Right renal cortex interstitium (tissue), 3 donors: ENCODE results near the gene TTLL11. TPM values are rescaled to one million over a fixed set of nuclear protein-coding genes. Genes with fewer than 3 reads are reported as not detected.

Experiments
- DNase-seq, 3 donors: peaks; one replicate each; pipeline ENCODE4 v3.0.0-alpha.2; 2013; ENCODE audit warnings: low read depth in 3 of 3, low spot score in 2 of 3
- polyA plus RNA-seq, 3 donors: library from polyadenylated mRNA; unstranded; fragments of 120-200 nt; gene quantifications; one replicate each; pipeline ENCODE4 v1.2.1, GENCODE V29; 2013; ENCODE audit not compliant: insufficient read length in 3 of 3

Gene TTLL11
- polyA plus RNA-seq, 3 donors: 6.0 to 6.7 (median 6.2) TPM

DNA sequence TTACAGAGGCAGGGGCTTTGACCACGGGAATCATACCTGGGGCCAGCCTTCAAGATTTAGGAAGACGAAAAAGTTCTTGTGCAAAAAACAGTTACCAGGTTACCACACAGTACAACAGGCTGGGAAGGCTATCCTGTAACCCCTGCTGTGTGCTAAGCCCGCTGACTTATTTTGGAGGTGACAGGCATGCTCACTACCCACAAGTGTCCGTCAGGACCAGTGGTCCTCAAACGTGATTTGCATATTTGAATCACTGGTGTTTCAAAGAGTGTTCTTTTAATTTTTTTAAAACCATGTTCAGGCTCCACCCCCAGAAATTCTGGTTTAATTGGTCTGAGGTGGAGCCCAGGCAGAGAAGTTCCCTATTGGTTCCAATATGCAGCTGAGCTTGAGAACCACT lies 146.6 kb downstream of the TTLL11 start:
- DNase-seq: no peak

DNA sequence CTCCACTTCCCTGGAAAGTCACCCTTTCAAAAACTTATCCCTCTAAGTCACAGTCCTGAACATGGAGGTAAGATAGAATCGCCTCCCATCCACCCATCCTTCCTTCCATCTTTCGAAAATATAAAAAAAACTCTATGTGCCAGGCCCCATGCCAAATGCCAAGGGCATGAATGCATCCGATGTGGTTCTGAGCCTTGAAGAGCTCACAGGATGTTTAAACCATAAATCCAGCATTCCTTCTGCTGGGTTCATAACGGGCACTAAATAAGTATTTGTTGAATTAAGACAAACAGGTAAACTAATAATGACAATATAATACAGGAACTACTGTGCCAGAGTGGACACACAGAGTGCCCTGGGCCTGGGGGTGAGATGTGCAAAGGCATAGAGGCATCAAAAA lies 147.3 kb downstream of the TTLL11 start:
- no peak for DNase-seq

DNA sequence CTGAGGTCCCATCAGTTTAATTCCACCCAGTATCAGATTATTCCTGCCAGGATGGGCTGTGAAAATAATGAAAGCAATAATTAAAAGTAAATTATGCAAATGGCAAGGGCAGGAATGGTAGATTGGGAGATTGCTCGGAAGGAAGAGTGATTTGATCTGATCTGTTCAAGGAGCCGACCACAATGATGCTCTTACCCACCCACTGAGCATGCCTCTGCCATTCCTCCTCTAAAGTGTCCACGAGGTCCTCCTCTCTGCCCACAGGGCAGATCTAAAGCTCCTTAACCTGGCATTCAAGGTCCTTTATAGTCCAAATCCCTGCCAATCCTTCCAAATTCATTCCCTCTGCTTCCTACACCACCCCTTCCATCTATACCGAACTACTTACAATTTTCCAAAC lies 147.8 kb downstream of the TTLL11 start:
- DNase-seq: no peak

DNA sequence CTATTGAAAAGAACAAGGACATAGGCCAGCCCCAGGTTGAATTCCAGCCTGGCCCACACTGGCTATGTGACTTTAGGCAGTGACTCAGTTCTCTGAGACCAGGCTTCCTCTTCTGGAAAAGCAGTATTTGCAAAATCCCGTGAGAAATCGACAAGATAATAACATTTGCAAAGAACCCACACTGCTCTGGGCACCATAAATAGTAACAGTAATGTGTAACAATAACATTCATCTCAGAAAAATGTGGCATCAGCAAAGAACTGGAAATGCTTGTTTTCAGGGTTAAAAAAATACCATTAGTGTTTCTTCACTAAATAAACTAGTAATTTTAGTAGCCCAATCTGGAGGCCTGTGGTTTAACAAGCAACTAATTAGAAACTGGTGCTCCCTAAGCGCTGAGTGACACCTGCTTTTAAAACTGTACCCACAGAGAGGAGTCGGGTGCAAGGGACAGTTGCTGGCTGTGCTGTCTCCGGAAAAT lies 148.4 kb downstream of the TTLL11 start:
- no peak for DNase-seq

DNA sequence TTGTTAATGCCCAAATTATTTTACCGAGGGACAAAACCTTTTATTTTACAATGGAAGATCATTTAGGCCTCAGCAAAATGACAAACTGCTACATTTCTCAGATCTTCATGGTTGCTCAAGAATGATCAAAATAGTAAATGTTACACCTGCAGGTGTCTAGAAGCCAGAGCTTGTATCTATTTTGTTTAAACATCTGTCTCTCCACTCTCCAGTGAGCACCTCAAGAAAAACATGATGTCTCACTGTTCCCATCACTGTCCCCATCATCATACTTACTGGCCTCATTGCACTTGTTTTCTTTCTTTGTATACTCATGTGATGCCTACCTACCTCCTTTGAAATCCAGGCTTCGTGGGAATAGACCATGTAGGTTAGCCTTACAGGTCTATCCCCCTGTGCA lies 149.6 kb downstream of the TTLL11 start:
- no peak for DNase-seq

DNA sequence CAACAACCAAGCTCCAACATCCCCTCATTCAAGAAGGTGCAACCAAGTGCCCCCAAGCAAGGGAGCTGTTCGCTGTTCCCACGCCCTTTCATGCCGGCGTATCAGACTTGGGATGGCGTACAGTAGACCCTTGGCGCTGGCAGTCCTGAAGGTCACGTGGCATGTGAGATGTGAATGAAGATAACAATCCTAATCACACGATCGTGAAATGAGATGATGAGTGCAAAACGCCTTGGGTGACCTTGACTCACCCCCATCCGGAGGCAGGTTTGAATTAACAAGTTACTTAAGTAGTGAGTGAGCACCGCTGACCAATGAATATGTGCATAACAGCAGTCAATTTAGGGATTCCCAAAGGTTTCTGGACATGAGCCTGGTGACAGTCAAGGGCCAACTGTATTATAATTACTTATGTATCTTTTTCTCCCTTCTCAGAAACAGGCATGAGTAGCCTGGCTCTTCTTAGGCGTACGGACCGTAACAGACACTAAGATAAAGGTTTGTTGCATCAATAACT lies 150.2 kb downstream of the TTLL11 start:
- no peak for DNase-seq

DNA sequence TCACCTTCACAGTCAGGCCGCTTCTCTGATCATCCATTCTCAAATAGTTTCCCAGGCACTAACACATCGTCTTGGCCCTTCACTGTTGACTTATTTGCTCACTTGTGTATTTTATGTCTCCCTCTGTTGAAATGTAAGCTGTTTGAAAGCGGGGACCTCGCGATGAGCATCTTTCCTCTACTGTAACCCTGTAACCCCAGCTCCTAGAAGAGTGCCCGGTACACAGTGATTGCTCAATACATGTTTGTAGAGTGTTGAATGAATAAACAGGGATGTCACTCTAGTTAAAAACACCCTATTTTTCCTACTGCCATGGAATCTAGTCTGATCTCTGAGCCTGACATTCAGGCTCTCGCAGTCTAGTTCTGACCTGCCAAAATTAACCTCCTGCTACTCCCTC lies 150.8 kb downstream of the TTLL11 start:
- no peak for DNase-seq

DNA sequence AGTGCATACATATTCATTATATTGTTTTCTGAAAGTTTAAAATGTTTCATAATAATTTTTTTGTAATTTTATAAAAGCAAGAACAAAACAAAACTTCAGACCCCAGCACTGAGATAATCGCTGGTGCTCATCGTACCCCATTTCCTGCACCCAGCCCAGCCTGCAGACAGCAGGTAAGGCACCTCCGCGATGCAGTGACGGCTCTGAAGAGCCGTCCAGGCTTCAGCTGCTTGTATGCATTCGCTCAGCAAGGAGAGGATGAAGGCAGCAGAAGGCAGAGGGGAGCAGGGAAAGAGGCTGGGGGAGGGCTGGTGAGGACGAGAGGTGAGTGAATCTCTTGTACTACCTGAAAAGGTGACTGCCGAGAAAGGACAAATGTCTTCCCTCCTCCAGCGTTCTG lies 153.5 kb downstream of the TTLL11 start:
- DNase-seq: no peak

DNA sequence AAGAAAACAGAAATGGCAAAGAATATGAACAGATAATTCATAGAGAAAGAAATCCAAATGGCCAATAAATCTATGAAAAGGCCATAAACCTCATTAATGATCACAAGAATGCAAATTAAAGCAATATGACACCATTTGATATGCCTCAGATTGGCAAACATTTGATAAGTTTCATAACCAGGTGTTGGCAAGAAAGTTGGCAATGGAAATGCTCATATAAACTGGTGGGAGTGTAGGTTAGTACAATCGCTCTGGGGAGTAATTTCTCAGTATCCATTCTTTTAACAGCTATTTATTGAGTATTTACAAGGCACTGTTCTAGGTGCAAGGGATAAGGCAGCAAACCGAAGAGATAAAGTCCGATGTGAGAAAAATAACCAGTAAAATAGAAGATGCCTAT lies 154.5 kb downstream of the TTLL11 start:
- DNase-seq: no peak

DNA sequence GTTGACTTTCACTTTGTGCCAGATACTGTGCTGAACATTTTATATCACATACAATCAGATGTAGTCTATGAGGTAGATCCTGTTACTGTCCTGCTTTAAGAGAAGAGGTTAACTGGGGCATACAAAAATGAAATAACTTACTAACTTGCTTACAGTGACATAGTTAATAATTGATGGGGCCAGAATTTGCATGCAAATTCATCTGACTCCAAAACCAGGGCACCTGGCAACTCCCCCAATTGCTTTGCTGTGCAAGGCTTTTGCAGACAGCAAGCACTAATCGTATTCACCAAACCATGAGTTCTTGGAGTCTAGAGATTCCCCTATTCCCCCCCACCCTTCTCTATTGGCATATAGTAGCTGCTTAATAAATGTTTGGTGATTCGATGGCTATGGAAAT lies 155.9 kb downstream of the TTLL11 start:
- no peak for DNase-seq

DNA sequence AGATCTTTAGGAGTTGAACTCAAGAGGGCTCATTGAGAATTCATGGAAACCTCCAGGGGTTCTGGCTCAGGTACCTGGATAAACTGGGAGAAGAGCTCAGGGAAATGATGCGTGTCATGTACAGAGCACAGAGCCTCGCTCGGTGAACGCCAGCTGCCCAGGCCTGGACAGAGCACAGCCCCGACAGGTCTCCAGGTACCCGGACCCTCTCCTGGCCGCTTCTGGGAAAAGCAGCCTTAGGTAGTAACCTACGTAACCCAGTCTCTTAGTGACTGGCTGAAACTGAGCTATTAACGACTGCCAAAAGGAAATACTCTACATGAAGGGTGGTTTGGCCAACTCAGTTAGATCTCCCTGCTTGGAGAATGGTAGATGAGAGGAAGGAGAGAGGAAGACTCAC lies 157.4 kb downstream of the TTLL11 start:
- no peak for DNase-seq

DNA sequence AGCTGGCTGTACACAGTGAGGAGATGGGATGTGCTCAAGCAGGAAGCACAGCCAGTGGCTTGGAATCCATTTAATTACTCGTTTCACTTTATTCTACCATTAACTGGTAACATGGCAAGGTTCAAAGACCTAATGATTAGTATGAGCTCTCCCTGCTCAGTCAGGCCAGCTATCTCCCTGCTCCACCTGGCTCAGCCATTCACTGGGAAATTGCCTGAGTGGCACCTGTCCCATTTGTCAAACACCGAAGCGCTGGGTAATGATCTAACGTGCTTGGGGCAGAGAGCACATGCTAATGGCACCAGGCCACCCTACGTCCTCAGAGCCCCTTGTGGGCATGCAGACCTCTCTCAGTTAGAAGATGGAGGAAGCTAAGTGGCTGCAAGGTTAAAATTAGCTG lies 162.2 kb downstream of the TTLL11 start:
- DNase-seq: no peak

DNA sequence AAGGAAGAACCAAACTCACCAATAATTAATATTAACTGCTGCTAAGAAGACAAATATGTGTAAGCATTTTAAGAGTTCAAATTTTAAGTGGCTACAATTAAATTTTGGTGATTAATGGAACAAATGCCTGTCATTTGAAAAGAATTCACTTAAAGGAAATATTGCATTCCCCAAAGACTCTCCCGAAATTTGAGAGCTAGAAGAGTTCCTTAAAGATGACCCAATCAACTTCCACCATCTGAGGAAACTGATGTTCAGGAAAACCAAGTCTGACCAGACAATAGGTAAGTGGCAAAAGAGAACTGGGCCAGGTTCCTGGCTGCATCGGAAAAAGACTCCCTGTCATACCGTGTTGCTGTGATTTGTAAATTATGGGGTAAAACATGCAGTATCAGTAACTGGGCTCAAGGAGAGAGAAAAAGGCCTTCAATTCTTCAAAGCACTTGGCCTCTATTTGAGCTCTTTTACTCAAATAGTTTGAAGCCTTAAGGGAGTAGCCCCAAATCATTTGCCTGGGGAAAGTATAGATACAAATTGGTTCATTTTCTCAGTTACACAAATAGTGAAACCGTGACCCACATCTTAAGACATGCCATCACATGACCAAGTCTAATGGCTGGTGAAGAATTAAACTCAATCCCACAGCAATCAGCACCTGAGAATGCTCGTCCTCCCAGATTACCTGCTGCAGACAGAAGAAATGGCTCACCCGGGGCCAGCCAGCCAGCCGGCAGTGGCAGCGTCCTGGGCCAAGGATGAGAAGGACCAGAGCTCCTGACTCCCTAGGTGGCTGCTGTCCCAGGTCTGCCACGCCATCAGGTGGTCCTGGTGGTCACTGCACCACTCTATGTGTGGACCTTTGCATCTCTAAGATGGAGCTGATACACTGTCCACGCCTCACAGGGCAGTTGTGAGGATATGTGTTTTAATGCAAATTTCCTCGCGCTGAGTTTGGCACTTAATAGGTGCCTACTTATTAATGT lies 162.9 kb downstream of the TTLL11 start:
- DNase-seq: no peak

DNA sequence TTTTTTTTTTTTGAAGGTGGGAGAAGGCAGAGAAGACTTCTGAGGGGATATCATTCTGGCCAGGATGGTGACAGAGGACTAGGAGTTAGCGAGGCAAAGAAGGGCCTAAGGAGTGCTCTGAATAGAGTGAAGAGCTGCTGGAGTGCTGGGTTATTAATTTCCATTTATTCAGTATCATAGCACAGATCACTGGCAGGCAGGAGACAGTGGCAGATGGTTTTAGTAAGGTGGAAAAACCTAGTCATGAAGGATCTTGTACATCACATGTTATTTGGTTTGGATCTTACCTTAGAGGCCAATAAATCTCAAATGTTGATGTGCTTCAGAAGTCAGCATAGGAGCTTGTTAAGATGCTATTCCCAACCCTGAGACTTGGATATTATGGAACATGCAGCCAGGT lies 165.5 kb downstream of the TTLL11 start:
- no peak for DNase-seq

DNA sequence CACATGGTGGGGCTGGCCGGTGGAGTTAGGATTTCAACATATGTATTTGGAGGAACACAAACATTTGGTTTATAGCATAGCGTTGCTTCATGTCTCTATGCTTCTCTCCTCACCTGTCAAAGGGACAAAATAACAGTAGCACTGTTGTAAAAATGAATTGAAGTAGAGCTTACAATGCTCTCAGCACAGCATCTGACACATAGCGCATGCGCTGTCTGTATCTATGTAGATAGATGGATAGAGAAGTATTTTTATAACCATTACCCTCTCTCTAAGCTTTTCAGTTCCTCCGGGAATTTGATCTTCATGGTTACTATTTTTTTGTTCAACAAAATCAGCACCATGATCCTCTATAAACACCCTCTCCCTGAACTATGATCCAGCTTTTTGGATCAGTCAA lies 166.0 kb downstream of the TTLL11 start:
- DNase-seq: no peak

DNA sequence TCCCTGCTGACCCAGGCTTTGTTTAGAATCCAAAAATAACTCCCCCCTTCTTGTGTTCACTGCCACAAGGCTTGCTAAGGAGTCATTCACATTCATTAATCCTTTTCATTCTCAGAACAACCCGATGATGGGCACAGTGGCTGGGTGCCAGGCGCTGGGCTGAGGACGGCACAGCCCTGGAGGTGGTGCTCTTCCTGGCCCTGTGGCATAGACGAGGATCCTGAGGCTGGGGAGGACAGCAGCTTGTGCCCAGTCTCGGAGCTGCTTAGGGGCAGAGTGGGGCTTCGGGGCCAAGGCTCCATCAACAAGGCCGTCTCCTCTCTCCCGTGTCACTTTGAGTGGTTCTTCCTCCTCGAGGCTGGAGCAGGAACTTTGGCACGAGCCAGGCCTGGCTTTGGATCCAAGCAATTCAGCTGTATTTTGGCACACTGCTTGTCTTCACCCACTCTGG lies 166.7 kb downstream of the TTLL11 start:
- DNase-seq: no peak

DNA sequence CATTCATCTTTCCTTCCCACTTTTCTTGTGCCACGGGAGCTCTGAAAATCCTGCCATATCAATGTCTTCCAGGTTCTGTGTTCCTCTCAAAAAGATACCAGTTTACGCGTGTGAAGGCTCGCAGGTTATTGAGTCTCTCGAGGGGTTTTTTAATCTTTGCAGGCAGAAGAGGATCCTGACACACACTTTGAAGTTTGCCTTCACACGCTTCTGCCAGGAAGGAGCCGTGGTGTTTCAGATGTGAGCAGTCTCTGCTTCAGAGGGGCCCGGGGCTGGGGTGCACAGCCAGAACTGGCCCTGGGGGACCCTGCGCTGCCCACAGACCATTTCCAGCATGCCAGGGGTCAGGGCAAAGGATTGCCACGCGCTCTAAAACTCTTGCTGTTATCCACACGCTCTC lies 167.2 kb downstream of the TTLL11 start:
- no peak for DNase-seq

DNA sequence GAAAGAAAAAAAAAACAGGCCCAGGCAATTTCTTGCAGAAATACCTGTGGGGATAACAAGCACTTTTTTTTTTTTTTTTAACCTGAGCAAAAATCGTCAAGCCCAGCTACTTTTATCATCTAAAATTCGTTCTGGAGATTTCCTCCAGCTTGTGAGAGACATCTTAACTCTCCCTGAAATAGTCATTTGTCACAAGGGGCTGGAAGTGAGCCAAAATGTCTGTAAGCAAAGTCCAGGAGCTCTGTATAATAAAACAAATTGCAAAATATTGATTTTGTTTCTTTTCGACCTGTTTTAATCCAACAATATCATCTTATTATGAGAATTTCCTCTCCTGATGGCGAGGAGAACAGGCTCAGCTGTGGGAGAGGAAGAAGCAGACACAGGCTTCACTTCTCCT lies 168.4 kb downstream of the TTLL11 start:
- DNase-seq: no peak

DNA sequence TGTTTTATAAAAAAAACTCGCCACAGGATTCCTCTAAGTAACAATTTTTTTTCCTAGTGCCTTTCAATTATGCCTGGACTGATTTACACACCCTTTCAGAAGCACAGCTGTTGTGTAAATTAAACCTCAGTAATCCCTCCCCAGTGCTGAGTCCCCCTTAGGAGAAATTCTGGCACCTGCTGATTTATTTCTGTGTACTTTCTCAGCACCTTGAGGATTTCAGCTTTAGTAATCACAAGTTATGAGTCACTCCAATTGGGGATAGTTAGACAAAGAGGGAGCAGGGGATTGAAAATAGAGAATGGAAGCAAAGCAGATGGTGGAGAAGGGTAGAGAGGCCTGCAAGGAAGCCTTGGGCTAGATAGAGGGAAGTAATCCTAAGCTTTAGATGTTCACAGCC lies 171.7 kb downstream of the TTLL11 start:
- no peak for DNase-seq

DNA sequence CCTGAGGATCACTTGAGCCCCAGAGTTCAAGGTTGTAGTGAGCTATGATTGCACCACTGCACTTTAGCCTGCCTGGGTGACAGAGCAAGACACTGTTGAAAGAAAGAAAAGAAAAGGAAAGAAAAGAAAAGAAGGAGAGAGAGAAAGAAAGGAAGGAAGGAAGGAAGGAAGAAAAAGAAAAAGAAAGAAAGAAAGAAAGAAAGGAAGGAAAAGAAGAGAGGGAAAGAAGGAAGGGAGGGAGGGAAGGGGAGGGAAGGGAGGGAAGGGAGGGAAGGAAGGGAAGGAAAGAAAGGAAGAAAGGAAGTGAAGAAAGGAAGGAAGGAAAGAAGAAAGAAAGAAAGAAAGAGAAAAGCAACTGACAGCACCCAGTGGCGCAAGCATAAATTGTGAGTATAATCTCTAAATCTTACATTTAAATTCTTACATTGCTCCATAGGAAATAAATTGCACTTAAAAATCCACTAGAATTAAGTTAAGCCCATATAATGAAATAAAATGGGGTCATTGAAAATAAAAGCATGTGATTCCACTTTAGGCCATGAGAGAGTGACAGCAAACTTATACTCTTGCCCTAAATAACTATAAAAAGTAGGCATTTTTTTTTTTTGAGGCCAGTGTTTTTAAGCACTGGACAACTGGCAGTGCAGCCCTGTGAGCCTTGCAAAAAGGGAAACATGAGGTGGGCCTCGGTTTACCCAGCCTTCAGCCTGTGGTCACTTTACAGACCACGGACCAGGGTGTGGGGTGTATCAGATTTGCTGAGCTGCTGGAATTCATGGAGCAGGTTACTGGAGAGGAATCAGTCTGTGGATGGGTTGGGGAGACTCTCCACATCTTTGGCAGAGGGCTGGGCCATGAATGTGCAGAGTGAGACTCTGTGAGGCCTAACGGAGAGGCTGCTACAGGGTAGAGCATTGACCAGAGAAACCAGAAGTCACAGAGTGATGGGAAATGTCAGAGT lies 175.5 kb downstream of the TTLL11 start:
- no peak for DNase-seq

DNA sequence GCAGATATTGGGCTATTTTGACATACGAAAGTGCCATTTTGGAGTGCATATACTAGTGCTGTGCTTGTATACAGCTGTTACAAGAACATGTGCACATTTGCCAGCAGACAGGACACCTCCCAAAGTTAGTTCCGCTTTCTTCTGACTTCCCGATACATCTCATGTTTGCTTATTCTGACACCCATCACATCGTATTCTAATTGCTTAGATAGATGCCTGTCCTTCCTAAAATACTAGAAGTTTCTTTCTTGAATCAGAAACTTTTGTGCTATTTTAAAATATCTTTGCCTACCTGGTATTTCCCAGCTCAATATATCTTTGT lies 177.8 kb downstream of the TTLL11 start:
- DNase-seq: no peak
